H9 (cell line): ENCODE measurements around the gene RASIP1. TPM values are rescaled to one million over a fixed set of nuclear protein-coding genes. Genes with fewer than 3 reads are reported as not detected.

Experiments used
- DNase-seq: peaks from one replicate; pipeline ENCODE4 v3.0.0-alpha.2; 2017
- H2AFZ ChIP-seq: one replicate; pipeline ENCODE4 v1.6.1; 2013; ENCODE audit warnings: mild to moderate bottlenecking, low read length, control low read depth, moderate library complexity
- H2AK5ac ChIP-seq: 2 replicates; pipeline ENCODE4 v1.6.1; 2013; ENCODE audit warnings: low read length, control low read depth, mixed read lengths; ENCODE audit not compliant: insufficient read length
- H2BK120ac ChIP-seq: one replicate; pipeline ENCODE4 v1.6.1; 2013; ENCODE audit warnings: low read depth, mild to moderate bottlenecking, low read length, control low read depth, inconsistent platforms; ENCODE audit not compliant: poor library complexity, severe bottlenecking
- H2BK12ac ChIP-seq: 2 replicates; pipeline ENCODE4 v1.6.1; 2013; ENCODE audit warnings: low read length, control low read depth, mixed read lengths, low read depth; ENCODE audit not compliant: insufficient read length
- H2BK15ac ChIP-seq: 2 replicates; pipeline ENCODE4 v1.6.1; 2013; ENCODE audit warnings: low read depth, low read length, control low read depth
- H2BK20ac ChIP-seq: one replicate; pipeline ENCODE4 v1.6.1; 2013; ENCODE audit warnings: low read depth, mild to moderate bottlenecking, low read length, control low read depth, inconsistent platforms; ENCODE audit not compliant: poor library complexity, severe bottlenecking
- H2BK5ac ChIP-seq: 2 replicates; pipeline ENCODE4 v1.6.1; 2013; ENCODE audit warnings: low read length, control low read depth, mixed read lengths; ENCODE audit not compliant: insufficient read length
- H3K14ac ChIP-seq: 2 replicates; pipeline ENCODE4 v1.6.1; 2013; ENCODE audit warnings: low read length, control low read depth; ENCODE audit not compliant: insufficient read depth
- H3K18ac ChIP-seq: 2 replicates; pipeline ENCODE4 v1.6.1; 2013; ENCODE audit warnings: low read depth, mild to moderate bottlenecking, mixed read lengths, low read length, control low read depth; ENCODE audit not compliant: insufficient read length
- H3K23ac ChIP-seq: 2 replicates; pipeline ENCODE4 v1.6.1; 2013; ENCODE audit warnings: low read length, control low read depth, mixed read lengths, low read depth; ENCODE audit not compliant: insufficient read length
- H3K23me2 ChIP-seq: 2 replicates; pipeline ENCODE4 v1.6.1; 2013; ENCODE audit warnings: low read depth, mild to moderate bottlenecking, mixed read lengths, low read length, control low read depth; ENCODE audit not compliant: insufficient read length, poor library complexity, severe bottlenecking
- H3K27ac ChIP-seq: 2 replicates; pipeline ENCODE4 v1.5.1; 2013; ENCODE audit warnings: low read length, control low read depth, mixed read lengths, low read depth; ENCODE audit not compliant: insufficient read length
- H3K27me3 ChIP-seq: 2 replicates; pipeline ENCODE4 v1.6.1; 2013; ENCODE audit warnings: low read length, control low read depth, inconsistent platforms; ENCODE audit not compliant: insufficient read depth
- H3K4ac ChIP-seq: 2 replicates; pipeline ENCODE4 v1.6.1; 2013; ENCODE audit warnings: low read depth, mild to moderate bottlenecking, control low read depth, inconsistent platforms, low read length, moderate library complexity
- H3K4me1 ChIP-seq: 2 replicates; pipeline ENCODE4 v1.6.1; 2013; ENCODE audit warnings: low read length, control low read depth, inconsistent platforms; ENCODE audit not compliant: insufficient read depth
- H3K4me2 ChIP-seq: 2 replicates; pipeline ENCODE4 v1.6.1; 2013; ENCODE audit warnings: low read length, control low read depth, mixed read lengths; ENCODE audit not compliant: insufficient read length, insufficient read depth
- H3K56ac ChIP-seq: 2 replicates; pipeline ENCODE4 v1.6.1; 2013; ENCODE audit warnings: low read depth, mild to moderate bottlenecking, mixed read lengths, low read length, control low read depth; ENCODE audit not compliant: insufficient read length
- H3K79me1 ChIP-seq: 2 replicates; pipeline ENCODE4 v1.6.1; 2013; ENCODE audit warnings: low read depth, mild to moderate bottlenecking, moderate library complexity, low read length, control low read depth, inconsistent platforms; ENCODE audit not compliant: insufficient read depth, poor library complexity, severe bottlenecking
- H3K79me2 ChIP-seq: 2 replicates; pipeline ENCODE4 v1.6.1; 2013; ENCODE audit warnings: low read length, control low read depth, inconsistent platforms; ENCODE audit not compliant: insufficient read depth
- H3K9ac ChIP-seq: 2 replicates; pipeline ENCODE4 v1.6.1; 2013; ENCODE audit warnings: low read length, control low read depth, mixed read lengths; ENCODE audit not compliant: insufficient read length; ENCODE audit errors: extremely low read depth
- H3K9me3 ChIP-seq: one replicate; pipeline ENCODE4 v1.6.1; 2013; ENCODE audit warnings: low read depth, low read length, inconsistent platforms; ENCODE audit not compliant: control insufficient read depth
- H3T11ph ChIP-seq: one replicate; pipeline ENCODE4 v1.6.1; 2013; ENCODE audit warnings: mild to moderate bottlenecking, low read length, control low read depth, inconsistent platforms
- H4K20me1 ChIP-seq: one replicate; pipeline ENCODE4 v1.6.1; 2013; ENCODE audit not compliant: control insufficient read depth, insufficient read length, insufficient read depth
- H4K5ac ChIP-seq: 2 replicates; pipeline ENCODE4 v1.6.1; 2013; ENCODE audit warnings: low read depth, mild to moderate bottlenecking, mixed read lengths, low read length, control low read depth; ENCODE audit not compliant: insufficient read length
- H4K8ac ChIP-seq: replicated peaks from 2 replicates; pipeline ENCODE4 v1.6.1; 2013; ENCODE audit warnings: low read length, control low read depth, mixed read lengths, low read depth; ENCODE audit not compliant: insufficient read length
- H4K91ac ChIP-seq: 2 replicates; pipeline ENCODE4 v1.6.1; 2013; ENCODE audit warnings: low read depth, mild to moderate bottlenecking, moderate library complexity, mixed read lengths, low read length, control low read depth; ENCODE audit not compliant: insufficient read length
- H3K27ac Mint-ChIP-seq, 3 experiments: 2 replicates in 2 of 3; 3 replicates in 1 of 3; pipeline ENCODE4 v1.8.0; 2020 to 2021; ENCODE audit warnings: mixed read lengths in 3 of 3, mild to moderate bottlenecking in 1 of 3, moderate library complexity in 1 of 3
- H3K27me3 Mint-ChIP-seq: 2 replicates; pipeline ENCODE4 v1.8.0; 2021; ENCODE audit warnings: low read depth, mild to moderate bottlenecking, moderate library complexity, mixed read lengths
- H3K36me3 Mint-ChIP-seq, 3 experiments: 2 replicates in 2 of 3; 3 replicates in 1 of 3; pipeline ENCODE4 v1.8.0; 2020 to 2021; ENCODE audit warnings: low read depth in 3 of 3, mixed read lengths in 3 of 3; ENCODE audit not compliant: insufficient read depth in 1 of 3
- H3K4me1 Mint-ChIP-seq, 2 experiments: 2 replicates each; pipeline ENCODE4 v1.8.0; 2020; ENCODE audit warnings: mixed read lengths in 2 of 2
- H3K4me3 Mint-ChIP-seq, 2 experiments: 2 replicates in 1 of 2; 3 replicates in 1 of 2; pipeline ENCODE4 v1.8.0; 2020 to 2021; ENCODE audit warnings: mild to moderate bottlenecking in 2 of 2, mixed read lengths in 2 of 2, moderate library complexity in 1 of 2
- H3K9me3 Mint-ChIP-seq, 2 experiments: 2 replicates in 1 of 2; 3 replicates in 1 of 2; pipeline ENCODE4 v1.8.0; 2020; ENCODE audit warnings: mild to moderate bottlenecking in 2 of 2, mixed read lengths in 2 of 2, moderate library complexity in 1 of 2
- WGBS: extraction: QIAGEN DNeasy Blood & Tissue Kit; methylation state at CpG from one replicate; pipeline ENCODE4 v1.1.7; 2013; ENCODE audit warnings: missing lambda C conversion rate, low lambda C conversion rate, mixed read lengths; ENCODE audit not compliant: insufficient read length; ENCODE audit errors: extremely low coverage; 5-methylcytosine and 5-hydroxymethylcytosine counted together
- total RNA-seq: library from RNA; stranded (reverse); gene quantifications from 2 replicates; pipeline ENCODE4 v1.2.1, GENCODE V29; 2021
- TF ChIP-seq, protein P1 (sequence below): fragments of 200-600 bp; sonication (generic); conservative IDR thresholded peaks from 3 replicates; pipeline ENCODE4 v1.8.0; 2021; ENCODE audit warnings: antibody characterized with exemption, mild to moderate bottlenecking

Gene RASIP1
- total RNA-seq, 1 experiment from 2014 or later: 2.4 TPM

DNA sequence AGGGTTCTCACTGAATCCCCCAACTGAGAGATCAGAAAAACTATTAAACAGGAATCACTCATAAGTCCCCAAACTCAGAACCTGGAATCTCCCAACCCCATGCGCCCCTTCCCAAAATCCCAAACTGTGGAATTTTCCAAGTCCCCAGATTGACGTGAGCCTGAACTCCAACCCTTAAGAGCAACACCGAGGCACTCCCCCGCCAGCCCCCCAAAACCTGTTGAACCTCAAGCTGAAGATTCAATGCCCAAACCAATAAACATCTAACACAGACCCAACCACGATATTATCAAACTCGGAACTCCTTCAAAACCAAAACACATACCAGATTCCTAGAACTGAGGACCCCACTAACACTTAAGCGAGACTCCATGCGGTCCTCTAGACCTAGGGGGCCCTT is 5.7 kb upstream of the RASIP1 start:
- Histone ChIP-seq H2BK120ac (no peak overlapping the region), H3K23ac (no peak overlapping the region), H3K23me2 (peaks cover 5% of the 10 kb centered on the region), H3K79me2 (peaks cover 3% of the 10 kb centered on the region; the same call in 1 of the 2 replicates), H2BK5ac (no peak overlapping the region), H3K4me1 (peaks cover 1% of the 10 kb centered on the region; the same call in 1 of the 2 replicates), H4K8ac (no peak overlapping the region), H2BK15ac (no peak overlapping the region), H3K9me3 (no peaks in the 10 kb centered on the region), H3K9ac (no peak overlapping the region), H2AFZ (no peak overlapping the region), H3K27ac (no peak overlapping the region), H4K91ac (no peak overlapping the region), H2BK20ac (no peak overlapping the region), H3K79me1 (peaks cover 6% of the 10 kb centered on the region), H3T11ph (no peak overlapping the region), H3K14ac (peak overlapping the region; percentile 50; the same call in 1 of the 2 replicates), H2AK5ac (no peak overlapping the region), H3K27me3 (no peaks in the 10 kb centered on the region), H2BK12ac (no peak overlapping the region), H3K4me2 (peak overlapping the region; percentile 71), H4K20me1 (no peaks in the 10 kb centered on the region), H3K4ac (no peak overlapping the region), H3K18ac (no peak overlapping the region), H3K56ac (no peak overlapping the region), H4K5ac (no peak overlapping the region)
- whole genome bisulfite sequencing: 100% methylated on average over 2 of the region's 8 CpGs
- H3K4me3 Mint-ChIP-seq: peak overlapping the region; percentile 66 to 79
- TF ChIP-seq, protein P1, sequence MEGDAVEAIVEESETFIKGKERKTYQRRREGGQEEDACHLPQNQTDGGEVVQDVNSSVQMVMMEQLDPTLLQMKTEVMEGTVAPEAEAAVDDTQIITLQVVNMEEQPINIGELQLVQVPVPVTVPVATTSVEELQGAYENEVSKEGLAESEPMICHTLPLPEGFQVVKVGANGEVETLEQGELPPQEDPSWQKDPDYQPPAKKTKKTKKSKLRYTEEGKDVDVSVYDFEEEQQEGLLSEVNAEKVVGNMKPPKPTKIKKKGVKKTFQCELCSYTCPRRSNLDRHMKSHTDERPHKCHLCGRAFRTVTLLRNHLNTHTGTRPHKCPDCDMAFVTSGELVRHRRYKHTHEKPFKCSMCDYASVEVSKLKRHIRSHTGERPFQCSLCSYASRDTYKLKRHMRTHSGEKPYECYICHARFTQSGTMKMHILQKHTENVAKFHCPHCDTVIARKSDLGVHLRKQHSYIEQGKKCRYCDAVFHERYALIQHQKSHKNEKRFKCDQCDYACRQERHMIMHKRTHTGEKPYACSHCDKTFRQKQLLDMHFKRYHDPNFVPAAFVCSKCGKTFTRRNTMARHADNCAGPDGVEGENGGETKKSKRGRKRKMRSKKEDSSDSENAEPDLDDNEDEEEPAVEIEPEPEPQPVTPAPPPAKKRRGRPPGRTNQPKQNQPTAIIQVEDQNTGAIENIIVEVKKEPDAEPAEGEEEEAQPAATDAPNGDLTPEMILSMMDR: no peak
- H3K4me1 Mint-ChIP-seq: peaks cover 25 to 33% of the 10 kb centered on the region in 2 experiments
- H3K27ac Mint-ChIP-seq: peak overlapping the region; percentile 2 to 95 (median 94); a peak in 5 of 7 replicates
- peaks cover 18 to 29% (median 27%) of the 10 kb centered on the region in 3 experiments; a peak in 6 of 7 replicates for H3K36me3 Mint-ChIP-seq
- H3K9me3 Mint-ChIP-seq: no peaks in the 10 kb centered on the region; a peak in 1 of 5 replicates
- H3K27me3 Mint-ChIP-seq: peaks cover 4% of the 10 kb centered on the region
- no peak for DNase-seq
